ENCODE results near the gene PRELID3B.
"Not testable (repeated sequence)": the region's sequence is repeated elsewhere in the genome, so short reads cannot be mapped to it uniquely, and the experiment has no call there.

DNA sequence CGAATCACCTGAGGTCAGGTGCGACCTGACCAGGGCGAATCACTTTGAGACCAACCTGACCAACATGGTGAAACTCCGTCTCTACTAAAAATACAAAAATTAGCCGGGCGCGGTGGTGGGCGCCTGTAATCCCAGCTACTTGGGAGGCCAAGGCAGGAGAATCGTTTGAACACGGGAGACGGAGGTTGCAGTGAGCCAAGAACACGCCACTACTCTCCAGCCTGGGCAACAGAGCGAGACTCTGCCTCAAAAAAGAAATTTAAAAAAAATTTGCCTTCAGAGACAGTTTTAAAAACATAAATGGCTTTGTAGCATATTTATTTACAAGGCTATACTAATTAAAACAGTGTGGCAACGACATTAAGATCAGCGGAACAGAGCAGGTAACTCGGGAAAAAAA, 1.1 kb downstream of the PRELID3B start:
- TF ChIP-seq, protein P1, sequence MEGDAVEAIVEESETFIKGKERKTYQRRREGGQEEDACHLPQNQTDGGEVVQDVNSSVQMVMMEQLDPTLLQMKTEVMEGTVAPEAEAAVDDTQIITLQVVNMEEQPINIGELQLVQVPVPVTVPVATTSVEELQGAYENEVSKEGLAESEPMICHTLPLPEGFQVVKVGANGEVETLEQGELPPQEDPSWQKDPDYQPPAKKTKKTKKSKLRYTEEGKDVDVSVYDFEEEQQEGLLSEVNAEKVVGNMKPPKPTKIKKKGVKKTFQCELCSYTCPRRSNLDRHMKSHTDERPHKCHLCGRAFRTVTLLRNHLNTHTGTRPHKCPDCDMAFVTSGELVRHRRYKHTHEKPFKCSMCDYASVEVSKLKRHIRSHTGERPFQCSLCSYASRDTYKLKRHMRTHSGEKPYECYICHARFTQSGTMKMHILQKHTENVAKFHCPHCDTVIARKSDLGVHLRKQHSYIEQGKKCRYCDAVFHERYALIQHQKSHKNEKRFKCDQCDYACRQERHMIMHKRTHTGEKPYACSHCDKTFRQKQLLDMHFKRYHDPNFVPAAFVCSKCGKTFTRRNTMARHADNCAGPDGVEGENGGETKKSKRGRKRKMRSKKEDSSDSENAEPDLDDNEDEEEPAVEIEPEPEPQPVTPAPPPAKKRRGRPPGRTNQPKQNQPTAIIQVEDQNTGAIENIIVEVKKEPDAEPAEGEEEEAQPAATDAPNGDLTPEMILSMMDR (conservative IDR thresholded peaks at IDR 0.05), result not testable (repeated sequence)
- TF ChIP-seq ZFX (IDR thresholded peaks at IDR 0.05), result not testable (repeated sequence)

Data from C4-2B (cell line).